ENCODE measurements around the gene IFT122.

DNA sequence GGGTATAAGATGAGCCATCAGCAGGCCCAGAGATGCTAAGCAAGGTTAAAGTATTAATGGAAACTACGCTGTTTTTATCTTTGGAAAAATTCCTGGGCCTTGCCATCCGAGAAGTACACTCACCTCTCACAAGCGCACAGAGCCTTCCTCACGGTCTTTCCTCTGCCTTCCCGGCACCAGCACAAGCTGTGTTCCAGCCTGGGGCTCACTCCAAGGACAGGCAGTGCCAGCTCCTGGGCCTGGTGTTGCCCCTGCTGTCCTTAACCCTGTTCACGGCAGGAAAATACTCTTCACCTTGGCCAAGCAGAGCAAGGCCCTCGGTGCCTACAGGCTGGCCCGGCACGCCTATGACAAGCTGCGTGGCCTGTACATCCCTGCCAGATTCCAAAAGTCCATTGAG is 74.1 kb downstream of the IFT122 start:
- TF ChIP-seq, protein P1, sequence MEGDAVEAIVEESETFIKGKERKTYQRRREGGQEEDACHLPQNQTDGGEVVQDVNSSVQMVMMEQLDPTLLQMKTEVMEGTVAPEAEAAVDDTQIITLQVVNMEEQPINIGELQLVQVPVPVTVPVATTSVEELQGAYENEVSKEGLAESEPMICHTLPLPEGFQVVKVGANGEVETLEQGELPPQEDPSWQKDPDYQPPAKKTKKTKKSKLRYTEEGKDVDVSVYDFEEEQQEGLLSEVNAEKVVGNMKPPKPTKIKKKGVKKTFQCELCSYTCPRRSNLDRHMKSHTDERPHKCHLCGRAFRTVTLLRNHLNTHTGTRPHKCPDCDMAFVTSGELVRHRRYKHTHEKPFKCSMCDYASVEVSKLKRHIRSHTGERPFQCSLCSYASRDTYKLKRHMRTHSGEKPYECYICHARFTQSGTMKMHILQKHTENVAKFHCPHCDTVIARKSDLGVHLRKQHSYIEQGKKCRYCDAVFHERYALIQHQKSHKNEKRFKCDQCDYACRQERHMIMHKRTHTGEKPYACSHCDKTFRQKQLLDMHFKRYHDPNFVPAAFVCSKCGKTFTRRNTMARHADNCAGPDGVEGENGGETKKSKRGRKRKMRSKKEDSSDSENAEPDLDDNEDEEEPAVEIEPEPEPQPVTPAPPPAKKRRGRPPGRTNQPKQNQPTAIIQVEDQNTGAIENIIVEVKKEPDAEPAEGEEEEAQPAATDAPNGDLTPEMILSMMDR (conservative IDR thresholded peaks at IDR 0.05; ENCODE audit: low read length) = no peak
- no peak for TF ChIP-seq EZH2phosphoT487 (IDR thresholded peaks at IDR 0.05; ENCODE audit: borderline replicate concordance, low read depth, low read length)
